K562 (cell line): Measurements from ENCODE around the gene CNOT4.
A peak's percentile ranks its signal among the peaks of the same experiment; 100 is the strongest.

Source experiments
- CCAR2 ChIP-seq: fragments of 200-400 bp; formaldehyde crosslinking; IDR thresholded peaks from 2 replicates; pipeline ENCODE4 v1.6.1; 2017; ENCODE audit warnings: mild to moderate bottlenecking, low read depth, low read length
- E4F1 ChIP-seq: fragments of 250-450 bp; sonication (Bioruptor Pico); IDR thresholded peaks from 2 replicates; pipeline ENCODE4 v1.5.0; 2021; ENCODE audit warnings: mild to moderate bottlenecking, borderline replicate concordance
- EZH2 ChIP-seq: IDR thresholded peaks from 2 replicates; pipeline ENCODE4 v1.6.1; 2012; ENCODE audit warnings: low read depth, mild to moderate bottlenecking, inconsistent platforms, low read length, borderline replicate concordance
- KDM5B ChIP-seq: fragments of 200-600 bp; sonication (generic); IDR thresholded peaks from 2 replicates; pipeline ENCODE4 v1.6.1; 2012; ENCODE audit warnings: low read depth, mild to moderate bottlenecking, moderate library complexity, low read length, control low read depth, inconsistent platforms; ENCODE audit not compliant: insufficient replicate concordance
- KLF10 ChIP-seq: fragments of 250-450 bp; sonication (Bioruptor Pico); IDR thresholded peaks from 2 replicates; pipeline ENCODE4 v1.6.1; 2021; ENCODE audit warnings: matching md5 sums
- MEIS2 ChIP-seq: fragments of 450-650 bp; IDR thresholded peaks from 2 replicates; pipeline ENCODE4 v1.6.1; 2014; ENCODE audit warnings: mild to moderate bottlenecking; ENCODE audit not compliant: partially characterized antibody
- NFIC ChIP-seq: fragments of 450-650 bp; IDR thresholded peaks from 2 replicates; pipeline ENCODE4 v1.6.1; 2017; ENCODE audit warnings: mild to moderate bottlenecking, inconsistent platforms
- PHB ChIP-seq: fragments of 250-450 bp; sonication (Bioruptor Pico); IDR thresholded peaks from 2 replicates; pipeline ENCODE4 v1.5.0; 2021
- RBM22 ChIP-seq: fragments of 200-400 bp; formaldehyde crosslinking; IDR thresholded peaks from 2 replicates; pipeline ENCODE4 v1.6.1; 2018; ENCODE audit warnings: low read length, low read depth; ENCODE audit not compliant: poor library complexity, severe bottlenecking
- SP2 ChIP-seq: IDR thresholded peaks from 2 replicates; pipeline ENCODE4 v1.6.1; 2011; ENCODE audit warnings: mild to moderate bottlenecking, low read depth, low read length, moderate library complexity; ENCODE audit not compliant: poor library complexity, severe bottlenecking; ENCODE audit errors: extremely low read depth
- TCF7L2 ChIP-seq: fragments of 150-350 bp; IDR thresholded peaks from 2 replicates; pipeline ENCODE4 v1.6.1; 2016; ENCODE audit warnings: low read depth, mild to moderate bottlenecking, low read length, moderate library complexity
- ZNF589 ChIP-seq: fragments of 200-800 bp; sonication (Bioruptor generic); IDR thresholded peaks from 2 replicates; pipeline ENCODE4 v1.6.1; 2016; ENCODE audit warnings: low read depth, missing genetic modification characterization, missing compliant biosample characterization
- ZNF830 ChIP-seq: fragments of 250-450 bp; sonication (Bioruptor Pico); IDR thresholded peaks from 2 replicates; pipeline ENCODE4 v1.5.0; 2021; ENCODE audit warnings: mild to moderate bottlenecking
- TF ChIP-seq, protein P1 (sequence below), 3 experiments: IDR thresholded peaks in 2 of 3; conservative IDR thresholded peaks in 1 of 3; 2 replicates each; pipeline ENCODE4 v1.5.1; 2011 to 2012; ENCODE audit warnings: low read length in 3 of 3, mild to moderate bottlenecking in 3 of 3, control low read depth in 2 of 3, improper control_type of control experiment in 1 of 3, inconsistent platforms in 1 of 3, low read depth in 1 of 3, mixed read lengths in 1 of 3, moderate library complexity in 1 of 3; ENCODE audit not compliant: insufficient read depth in 2 of 3

GRCh38 chr7:135352285-135352684 lies 157.6 kb downstream of the CNOT4 start:
- TF ChIP-seq ZNF830 (CRISPR knock-in tag) (no peak), SP2 (no peak), MEIS2 (no peak), TCF7L2 (no peak), KDM5B (no peak), KLF10 (CRISPR knock-in tag) (no peak), CCAR2 (no peak), RBM22 (no peak), NFIC (no peak), EZH2 (no peak), PHB (no peak), ZNF589 (CRISPR knock-in tag) (no peak), E4F1 (CRISPR knock-in tag) (no peak)
- TF ChIP-seq, protein P1, sequence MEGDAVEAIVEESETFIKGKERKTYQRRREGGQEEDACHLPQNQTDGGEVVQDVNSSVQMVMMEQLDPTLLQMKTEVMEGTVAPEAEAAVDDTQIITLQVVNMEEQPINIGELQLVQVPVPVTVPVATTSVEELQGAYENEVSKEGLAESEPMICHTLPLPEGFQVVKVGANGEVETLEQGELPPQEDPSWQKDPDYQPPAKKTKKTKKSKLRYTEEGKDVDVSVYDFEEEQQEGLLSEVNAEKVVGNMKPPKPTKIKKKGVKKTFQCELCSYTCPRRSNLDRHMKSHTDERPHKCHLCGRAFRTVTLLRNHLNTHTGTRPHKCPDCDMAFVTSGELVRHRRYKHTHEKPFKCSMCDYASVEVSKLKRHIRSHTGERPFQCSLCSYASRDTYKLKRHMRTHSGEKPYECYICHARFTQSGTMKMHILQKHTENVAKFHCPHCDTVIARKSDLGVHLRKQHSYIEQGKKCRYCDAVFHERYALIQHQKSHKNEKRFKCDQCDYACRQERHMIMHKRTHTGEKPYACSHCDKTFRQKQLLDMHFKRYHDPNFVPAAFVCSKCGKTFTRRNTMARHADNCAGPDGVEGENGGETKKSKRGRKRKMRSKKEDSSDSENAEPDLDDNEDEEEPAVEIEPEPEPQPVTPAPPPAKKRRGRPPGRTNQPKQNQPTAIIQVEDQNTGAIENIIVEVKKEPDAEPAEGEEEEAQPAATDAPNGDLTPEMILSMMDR (IDR thresholded peaks at IDR 0.05 in 2 of 3, conservative IDR thresholded peaks at IDR 0.05 in 1 of 3; ENCODE audit: insufficient read depth in 2 of 3, low read depth in 1 of 3, low read length in 3 of 3): peak; percentile 24 to 44 (median 34); a peak in 3 of 6 replicates
